ENCODE measurements around the gene CHRM4.

CHRM4 gene

DNA sequence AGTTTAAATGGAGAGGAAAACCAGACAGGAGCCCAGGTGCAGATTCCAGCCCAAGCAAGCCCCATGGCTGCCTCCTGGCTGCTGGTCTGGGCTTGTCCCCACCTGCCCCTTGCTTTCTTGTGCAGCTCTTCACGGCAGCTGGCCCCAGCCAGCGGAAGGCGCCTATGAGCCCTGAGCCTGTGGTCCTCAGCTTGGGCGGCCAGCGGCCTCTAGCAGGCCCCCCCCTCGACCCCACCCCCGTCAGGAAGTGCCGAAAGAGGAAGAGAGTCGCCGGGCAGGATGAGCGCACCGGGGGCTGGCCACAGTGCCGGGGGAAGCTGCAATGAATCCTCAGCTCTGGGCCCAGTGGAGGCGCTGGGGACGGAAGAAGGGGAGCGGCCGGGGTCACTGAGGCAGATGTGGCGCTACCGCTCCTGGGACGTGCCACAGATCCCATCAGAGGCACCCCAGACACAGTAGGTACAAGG, 46.4 kb downstream of the CHRM4 start:
- TF ChIP-seq, protein P1, sequence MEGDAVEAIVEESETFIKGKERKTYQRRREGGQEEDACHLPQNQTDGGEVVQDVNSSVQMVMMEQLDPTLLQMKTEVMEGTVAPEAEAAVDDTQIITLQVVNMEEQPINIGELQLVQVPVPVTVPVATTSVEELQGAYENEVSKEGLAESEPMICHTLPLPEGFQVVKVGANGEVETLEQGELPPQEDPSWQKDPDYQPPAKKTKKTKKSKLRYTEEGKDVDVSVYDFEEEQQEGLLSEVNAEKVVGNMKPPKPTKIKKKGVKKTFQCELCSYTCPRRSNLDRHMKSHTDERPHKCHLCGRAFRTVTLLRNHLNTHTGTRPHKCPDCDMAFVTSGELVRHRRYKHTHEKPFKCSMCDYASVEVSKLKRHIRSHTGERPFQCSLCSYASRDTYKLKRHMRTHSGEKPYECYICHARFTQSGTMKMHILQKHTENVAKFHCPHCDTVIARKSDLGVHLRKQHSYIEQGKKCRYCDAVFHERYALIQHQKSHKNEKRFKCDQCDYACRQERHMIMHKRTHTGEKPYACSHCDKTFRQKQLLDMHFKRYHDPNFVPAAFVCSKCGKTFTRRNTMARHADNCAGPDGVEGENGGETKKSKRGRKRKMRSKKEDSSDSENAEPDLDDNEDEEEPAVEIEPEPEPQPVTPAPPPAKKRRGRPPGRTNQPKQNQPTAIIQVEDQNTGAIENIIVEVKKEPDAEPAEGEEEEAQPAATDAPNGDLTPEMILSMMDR (IDR thresholded peaks at IDR 0.05) = no peak

DNA sequence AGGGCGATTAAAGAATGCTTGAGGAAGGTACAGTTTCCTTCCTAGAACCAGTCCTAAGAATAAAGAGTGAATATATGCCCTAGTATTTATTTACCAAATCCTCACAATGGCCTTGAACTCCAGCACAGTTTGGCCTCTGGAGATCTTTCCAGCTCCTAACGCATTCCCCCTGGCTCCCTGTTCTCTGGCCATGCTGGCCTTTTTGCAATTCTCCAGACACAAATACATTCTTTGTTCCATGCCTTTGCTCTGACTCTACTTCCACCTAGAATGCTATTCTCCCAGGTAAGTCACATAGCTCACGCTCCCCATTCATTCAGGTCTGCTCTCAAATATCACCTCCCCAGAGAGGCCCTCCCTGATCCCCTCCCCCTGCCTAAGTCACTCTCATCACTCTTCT, 48.1 kb downstream of the CHRM4 start:
- TF ChIP-seq, protein P1 (IDR thresholded peaks at IDR 0.05) = no peak

DNA sequence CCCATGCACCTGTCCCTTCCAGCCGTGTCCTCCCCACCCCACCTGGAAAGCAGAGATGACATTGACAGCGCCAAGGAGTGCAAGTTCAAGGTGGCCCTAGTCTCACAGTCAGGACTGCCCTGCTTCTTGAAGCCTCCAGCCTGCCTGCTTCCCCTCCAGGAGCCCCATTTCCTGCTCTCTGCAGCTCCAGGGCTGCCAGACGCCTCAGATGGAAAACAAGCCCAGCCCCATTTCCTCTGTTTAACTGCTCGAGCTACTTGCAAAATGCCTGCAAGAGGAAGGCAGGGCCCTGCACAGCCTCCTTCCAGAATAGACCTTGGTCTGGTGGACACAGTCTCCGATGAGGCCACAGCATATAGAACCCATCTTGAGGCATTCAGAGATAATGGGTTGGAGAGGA, 49.3 kb downstream of the CHRM4 start:
- TF ChIP-seq, protein P1 (IDR thresholded peaks at IDR 0.05) = no peak

DNA sequence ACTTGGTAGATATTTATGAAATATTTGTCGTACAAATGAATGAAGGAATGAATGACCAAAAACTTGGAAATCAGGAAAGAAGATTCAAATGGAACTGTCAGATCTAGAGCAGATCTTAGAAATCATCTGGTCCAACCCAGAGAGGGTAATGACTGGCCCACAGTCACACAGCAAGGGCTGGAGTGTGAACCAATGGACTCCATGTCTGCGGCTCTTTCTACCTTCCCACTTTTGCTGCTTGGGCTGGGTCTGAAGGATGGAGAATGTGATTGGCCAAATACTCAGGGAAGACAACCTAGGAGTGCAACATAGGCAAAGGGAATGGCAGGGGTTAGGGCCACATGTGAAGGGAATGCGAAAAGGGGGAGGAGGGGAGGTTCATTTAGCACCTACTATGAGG, 50.1 kb downstream of the CHRM4 start:
- TF ChIP-seq, protein P1 (IDR thresholded peaks at IDR 0.05) = no peak

DNA sequence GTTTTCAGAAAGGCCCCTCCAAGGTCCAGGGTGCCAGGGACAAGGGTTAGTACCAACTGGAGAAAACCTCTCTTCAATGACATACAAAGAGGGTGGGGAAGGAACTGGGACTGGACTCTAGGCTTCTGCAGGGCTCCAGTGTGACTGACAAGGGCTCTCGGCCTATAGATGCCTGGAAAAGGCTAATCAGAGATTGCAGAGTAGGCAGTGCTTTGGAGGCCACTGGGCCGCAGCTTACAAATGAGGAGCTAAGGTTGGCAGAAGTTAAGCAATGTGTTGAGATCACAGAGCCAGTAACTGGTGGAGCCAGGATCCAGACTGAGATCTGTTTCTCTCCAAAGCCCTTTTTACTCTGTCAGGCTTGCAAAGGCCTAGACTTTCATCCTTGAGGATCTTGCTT, 51.8 kb downstream of the CHRM4 start:
- TF ChIP-seq, protein P1 (IDR thresholded peaks at IDR 0.05) = no peak

DNA sequence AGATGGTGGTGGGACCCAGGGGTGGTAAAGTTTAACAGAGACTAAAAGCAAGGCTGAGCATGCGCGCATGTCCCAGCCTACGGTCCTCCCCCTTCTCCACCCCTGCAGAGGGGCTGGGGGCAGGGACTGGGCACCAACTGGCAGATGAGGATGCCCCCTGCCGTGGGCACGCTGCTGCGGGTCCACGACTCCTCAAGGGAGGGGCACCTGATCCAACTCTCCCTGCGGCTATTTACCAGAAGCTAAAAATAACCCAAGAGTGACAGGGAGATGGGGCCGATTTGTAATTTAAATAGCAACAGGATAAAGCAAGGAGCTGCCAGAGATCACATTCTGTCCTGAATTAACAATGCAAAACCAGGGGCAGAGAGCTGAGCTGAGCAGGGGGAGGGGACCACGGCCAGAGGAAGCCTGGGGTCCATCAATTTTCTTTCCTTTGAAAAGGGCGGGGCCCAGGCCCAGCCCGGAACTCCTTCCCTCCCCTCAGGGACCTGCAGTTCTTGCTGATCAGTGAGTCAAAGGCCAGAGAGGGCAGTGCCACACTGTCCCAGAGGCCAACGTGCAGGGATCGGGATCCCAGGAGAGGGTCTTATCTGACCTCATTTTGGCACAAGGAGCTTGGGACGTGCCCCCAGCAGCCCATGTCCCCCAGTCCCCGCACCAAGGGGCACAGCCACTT, 52.4 kb downstream of the CHRM4 start:
- TF ChIP-seq, protein P1 (IDR thresholded peaks at IDR 0.05) = no peak

DNA sequence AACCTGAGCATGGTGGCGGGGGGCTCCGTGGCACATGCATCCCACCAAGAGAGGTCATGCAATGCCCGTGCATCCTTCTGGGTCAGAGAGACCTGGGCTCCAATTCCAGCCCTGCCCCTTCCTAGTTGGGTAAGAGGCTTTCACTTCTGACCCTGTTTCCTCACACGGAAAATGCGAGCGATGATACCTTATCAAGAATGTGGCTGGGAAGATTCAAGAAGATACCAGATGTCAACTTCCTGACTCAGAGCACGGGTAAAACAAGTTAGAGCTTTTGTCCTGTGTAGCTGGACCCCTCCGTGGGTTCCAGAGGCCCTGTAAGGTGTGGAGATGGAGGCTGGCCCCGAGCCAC, 53.0 kb downstream of the CHRM4 start:
- TF ChIP-seq, protein P1 (IDR thresholded peaks at IDR 0.05) = no peak

Measured in LNCAP (cell line).